Osteoblast (primary cell): ENCODE data around the gene EFNB2. TPM values are rescaled to one million over a fixed set of nuclear protein-coding genes. Genes with fewer than 3 reads are reported as not detected.

Source experiments
- DNase-seq: peaks from one replicate; pipeline ENCODE4 v3.0.0; 2011; ENCODE audit warnings: low spot score, mixed read lengths; ENCODE audit not compliant: insufficient read length; ENCODE audit errors: missing footprints
- H2AFZ ChIP-seq: 2 replicates; pipeline ENCODE4 v1.6.0; 2011; ENCODE audit warnings: mild to moderate bottlenecking, low read length
- H3K27ac ChIP-seq: 2 replicates; pipeline ENCODE4 v1.5.1; 2011; ENCODE audit warnings: mild to moderate bottlenecking, low read depth, low read length, moderate library complexity
- H3K27me3 ChIP-seq: 2 replicates; pipeline ENCODE4 v1.6.0; 2012; ENCODE audit warnings: mild to moderate bottlenecking, control low read depth, inconsistent platforms, low read length, moderate library complexity; ENCODE audit not compliant: insufficient read depth
- H3K36me3 ChIP-seq: 2 replicates; pipeline ENCODE4 v1.5.1; 2011; ENCODE audit warnings: mild to moderate bottlenecking, low read length, control low read depth, moderate library complexity; ENCODE audit not compliant: insufficient read depth
- H3K4me1 ChIP-seq: 2 replicates; pipeline ENCODE4 v1.5.1; 2011; ENCODE audit warnings: mild to moderate bottlenecking, low read length, control low read depth, moderate library complexity; ENCODE audit not compliant: insufficient read depth
- H3K4me2 ChIP-seq: 2 replicates; pipeline ENCODE4 v1.6.0; 2011; ENCODE audit warnings: mild to moderate bottlenecking, low read length; ENCODE audit not compliant: insufficient read depth
- H3K4me3 ChIP-seq: fragments of 200-600 bp; sonication (generic); 3 replicates; pipeline ENCODE4 v1.5.1; 2012; ENCODE audit warnings: mild to moderate bottlenecking, low read length, inconsistent platforms; ENCODE audit not compliant: insufficient read depth
- H3K79me2 ChIP-seq: 2 replicates; pipeline ENCODE4 v1.6.0; 2012; ENCODE audit warnings: mild to moderate bottlenecking, low read length, control low read depth, inconsistent platforms; ENCODE audit not compliant: insufficient read depth
- H3K9me3 ChIP-seq: 2 replicates; pipeline ENCODE4 v1.5.1; 2011; ENCODE audit warnings: low read depth, low read length, control low read depth
- H4K20me1 ChIP-seq: 2 replicates; pipeline ENCODE4 v1.6.0; 2012; ENCODE audit warnings: mild to moderate bottlenecking, low read length, control low read depth; ENCODE audit not compliant: insufficient read depth
- CTCF ChIP-seq: IDR thresholded peaks from 2 replicates; pipeline ENCODE4 v1.5.1; 2011; ENCODE audit warnings: mild to moderate bottlenecking, low read depth, low read length, moderate library complexity; ENCODE audit errors: extremely low read depth
- total RNA-seq: library from RNA; depleted of rRNA; stranded (reverse); fragments of >200 nt; gene quantifications from 2 replicates; pipeline ENCODE4 v1.2.3, GENCODE V29; 2012

EFNB2 gene
- total RNA-seq, 1 donor, result 17.0 TPM

- Histone ChIP-seq H3K9me3 (no peaks in the 10 kb centered on the region), H4K20me1 (no peaks in the 10 kb centered on the region), H3K4me1 (peaks cover 16% of the 10 kb centered on the region), H3K4me3 (no peak overlapping the region), H3K4me2 (no peak overlapping the region), H3K79me2 (peaks cover 37% of the 10 kb centered on the region), H3K27me3 (no peaks in the 10 kb centered on the region), H2AFZ (no peak overlapping the region), H3K36me3 (peaks cover 8% of the 10 kb centered on the region), H3K27ac (no peak overlapping the region)
- no peak for DNase-seq
- no peak for TF ChIP-seq CTCF
Observed at GRCh38 chr13:106499113-106499512, 36.3 kb downstream of the EFNB2 start.

GRCh38 chr13:106498571-106498970 lies 36.9 kb downstream of the EFNB2 start:
- no peak overlapping the region for H3K27ac ChIP-seq
- peaks cover 11% of the 10 kb centered on the region for H3K4me1 ChIP-seq
- H3K9me3 ChIP-seq, result no peaks in the 10 kb centered on the region

GRCh38 chr13:106498158-106498557 lies 37.3 kb downstream of the EFNB2 start:
- Histone ChIP-seq H3K9me3 (no peaks in the 10 kb centered on the region), H3K27me3 (no peaks in the 10 kb centered on the region), H3K4me2 (no peak overlapping the region), H2AFZ (no peak overlapping the region), H3K27ac (no peak overlapping the region), H3K4me1 (peaks cover 7% of the 10 kb centered on the region), H3K4me3 (no peak overlapping the region), H4K20me1 (no peaks in the 10 kb centered on the region), H3K36me3 (peaks cover 17% of the 10 kb centered on the region), H3K79me2 (peaks cover 32% of the 10 kb centered on the region)
- no peak for DNase-seq
- TF ChIP-seq CTCF, result no peak

More at GRCh38 chr13:106498571-106498970, 36.9 kb downstream of the EFNB2 start:
- Histone ChIP-seq H3K4me2 (no peak overlapping the region), H3K79me2 (peaks cover 36% of the 10 kb centered on the region), H2AFZ (no peak overlapping the region), H3K36me3 (peaks cover 13% of the 10 kb centered on the region), H3K4me3 (no peak overlapping the region), H3K27me3 (no peaks in the 10 kb centered on the region), H4K20me1 (no peaks in the 10 kb centered on the region)
- DNase-seq, result no peak
- no peak for TF ChIP-seq CTCF

GRCh38 chr13:106497079-106497478 lies 38.4 kb downstream of the EFNB2 start:
- Histone ChIP-seq H3K27me3 (no peaks in the 10 kb centered on the region), H4K20me1 (no peaks in the 10 kb centered on the region), H3K4me1 (peaks cover 6% of the 10 kb centered on the region), H3K4me2 (no peak overlapping the region), H2AFZ (no peak overlapping the region), H3K4me3 (no peak overlapping the region), H3K27ac (no peak overlapping the region), H3K36me3 (peaks cover 28% of the 10 kb centered on the region), H3K79me2 (peaks cover 24% of the 10 kb centered on the region), H3K9me3 (no peaks in the 10 kb centered on the region)
- no peak for DNase-seq
- no peak for TF ChIP-seq CTCF
